ENCODE measurements around the gene MAP3K20. TPM values are rescaled to one million over a fixed set of nuclear protein-coding genes. Genes with fewer than 3 reads are reported as not detected.

The MAP3K20 gene
- total and polyA plus RNA-seq, 10 donors, result 3.2 to 24.1 (median 14.6) TPM

- Histone ChIP-seq H3K4me3 (no peak overlapping the region), H3K27ac (no peak overlapping the region), H3K9me3 (no peaks in the 10 kb centered on the region), H3K36me3 (no peaks in the 10 kb centered on the region), H3K4me1 (peaks cover 0 to 18% (median 3%) of the 10 kb centered on the region in 6 donors), H3K27me3 (replicated peaks in 1 of 7) (no peaks in the 10 kb centered on the region)
- intact Hi-C loops (cut with DNase I; ENCODE audit: low total_unique reads), result no loop called here
- 95 to 97% (median 96%) methylated on average over 4 of the region's 4 CpGs for WGBS, 5 donors
- TF ChIP-seq CTCF (IDR thresholded peaks at IDR 0.05 in 8 of 11, conservative IDR thresholded peaks at IDR 0.05 in 3 of 11) (no peak), POLR2AphosphoS5 (IDR thresholded peaks at IDR 0.05) (no peak), POLR2A (IDR thresholded peaks at IDR 0.05) (no peak)
- no peak for DNase-seq
These were observed 145.6 kb downstream of the MAP3K20 start for GRCh38 chr2:173221132-173221695.

GRCh38 chr2:173221937-173222594 is 146.4 kb downstream of the MAP3K20 start:
- WGBS, 5 donors, result 75 to 97% (median 90%) methylated on average over 2 of the region's 2 CpGs
- Histone ChIP-seq H3K36me3 (no peaks in the 10 kb centered on the region), H3K4me1 (peaks cover 0 to 18% (median 3%) of the 10 kb centered on the region in 6 donors), H3K4me3 (no peak overlapping the region), H3K27me3 (replicated peaks in 1 of 7) (no peaks in the 10 kb centered on the region), H3K27ac (no peak overlapping the region), H3K9me3 (no peaks in the 10 kb centered on the region)
- intact Hi-C loops (cut with DNase I; ENCODE audit: low total_unique reads), result no loop called here
- no peak for DNase-seq
- TF ChIP-seq CTCF (IDR thresholded peaks at IDR 0.05 in 8 of 11, conservative IDR thresholded peaks at IDR 0.05 in 3 of 11), result no peak
- TF ChIP-seq POLR2A (IDR thresholded peaks at IDR 0.05), result no peak
- no peak for TF ChIP-seq POLR2AphosphoS5 (IDR thresholded peaks at IDR 0.05)

- Histone ChIP-seq H3K4me1 (peaks cover 0 to 8% (median 2%) of the 10 kb centered on the region in 6 donors), H3K9me3 (no peaks in the 10 kb centered on the region), H3K36me3 (no peaks in the 10 kb centered on the region), H3K27ac (no peak overlapping the region), H3K4me3 (no peak overlapping the region), H3K27me3 (replicated peaks in 1 of 7) (no peaks in the 10 kb centered on the region)
- DNase-seq, result no peak
- TF ChIP-seq POLR2AphosphoS5 (IDR thresholded peaks at IDR 0.05), result no peak
- TF ChIP-seq CTCF (IDR thresholded peaks at IDR 0.05 in 8 of 11, conservative IDR thresholded peaks at IDR 0.05 in 3 of 11), result no peak
- no peak for TF ChIP-seq POLR2A (IDR thresholded peaks at IDR 0.05)
- 86 to 95% (median 92%) methylated on average over 2 of the region's 2 CpGs for WGBS, 5 donors
- intact Hi-C loops (cut with DNase I; ENCODE audit: low total_unique reads), result no loop called here
These were observed 148.2 kb downstream of the MAP3K20 start for GRCh38 chr2:173223871-173224270.

GRCh38 chr2:173226899-173227698 is 151.5 kb downstream of the MAP3K20 start:
- no peak for DNase-seq
- no peak for TF ChIP-seq POLR2A (IDR thresholded peaks at IDR 0.05)
- TF ChIP-seq POLR2AphosphoS5 (IDR thresholded peaks at IDR 0.05), result no peak
- TF ChIP-seq CTCF (IDR thresholded peaks at IDR 0.05 in 8 of 11, conservative IDR thresholded peaks at IDR 0.05 in 3 of 11), result no peak
- intact Hi-C loops (cut with DNase I; ENCODE audit: low total_unique reads), result no loop called here
- no peak overlapping the region for H3K4me3 ChIP-seq
- H3K27me3 ChIP-seq (replicated peaks in 1 of 7), result no peaks in the 10 kb centered on the region
- H3K36me3 ChIP-seq, result peaks cover 0 to 6% (median 0%) of the 10 kb centered on the region in 6 donors
- no peaks in the 10 kb centered on the region for H3K9me3 ChIP-seq
- no peak overlapping the region for H3K27ac ChIP-seq
- no peaks in the 10 kb centered on the region for H3K4me1 ChIP-seq
- 89 to 94% (median 93%) methylated on average over 7 of the region's 7 CpGs for WGBS, 5 donors
